NCI-H1436 (cell line): ENCODE results near the gene SSR1.
A peak's percentile ranks its signal among the peaks of the same experiment; 100 is the strongest.
"Not testable (repeated sequence)": the region's sequence is repeated elsewhere in the genome, so short reads cannot be mapped to it uniquely, and the experiment has no call there.

ENCODE experiments used
- DNase-seq: peaks from one replicate; lab custom pipeline; 2025; lab: John Stamatoyannopoulos, UW

The SSR1 gene

DNA sequence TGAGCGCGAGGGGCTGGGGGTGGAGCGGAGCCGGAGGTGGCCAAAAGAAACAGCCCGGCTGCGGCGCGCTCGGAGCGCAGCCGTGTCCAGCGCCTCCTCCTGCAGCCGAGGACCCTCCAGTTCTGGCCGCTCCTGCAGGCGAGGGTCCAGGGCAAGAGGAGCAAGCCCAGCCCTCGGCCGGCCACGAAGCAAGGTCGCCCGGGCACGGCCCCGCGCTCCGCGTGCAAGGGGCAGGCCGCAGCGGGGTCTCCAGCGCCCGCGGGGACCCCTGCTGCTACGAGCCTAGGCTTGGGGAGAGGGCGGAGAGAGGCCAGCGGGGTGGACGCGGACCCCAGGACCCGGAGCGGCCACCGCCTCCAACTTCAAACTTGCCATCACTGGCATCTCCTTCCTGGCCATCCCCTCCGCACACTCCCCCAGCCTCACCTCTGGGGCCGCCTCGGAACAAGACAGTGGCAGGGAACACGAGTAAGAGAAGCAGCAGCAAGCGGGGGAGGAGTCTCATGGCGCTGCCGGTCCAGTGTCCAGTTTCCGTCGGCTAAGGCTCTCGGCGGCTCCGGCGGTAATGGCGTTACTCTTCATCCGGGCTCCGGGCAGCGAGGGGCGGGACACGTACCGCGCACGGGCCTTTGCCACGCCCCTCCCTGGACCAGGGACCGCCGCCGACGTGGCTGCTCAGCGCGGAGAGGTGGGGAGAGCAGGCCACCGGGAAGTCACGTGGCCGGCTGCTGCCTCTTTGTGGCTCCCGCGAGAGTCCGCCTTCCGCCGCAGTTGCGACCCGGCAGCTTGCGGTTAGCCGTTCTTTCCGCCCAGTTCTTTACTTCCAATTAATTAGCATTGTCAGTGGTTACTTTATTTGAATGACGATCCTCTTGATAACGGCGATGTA is at the start of gene SSR1:
SSR1 (minus strand) TSS at position 584 of the 889 bp plus-strand sequence; CDS start at position 505, 79 bp downstream.
- DNase-seq, result peak; percentile 97

DNA sequence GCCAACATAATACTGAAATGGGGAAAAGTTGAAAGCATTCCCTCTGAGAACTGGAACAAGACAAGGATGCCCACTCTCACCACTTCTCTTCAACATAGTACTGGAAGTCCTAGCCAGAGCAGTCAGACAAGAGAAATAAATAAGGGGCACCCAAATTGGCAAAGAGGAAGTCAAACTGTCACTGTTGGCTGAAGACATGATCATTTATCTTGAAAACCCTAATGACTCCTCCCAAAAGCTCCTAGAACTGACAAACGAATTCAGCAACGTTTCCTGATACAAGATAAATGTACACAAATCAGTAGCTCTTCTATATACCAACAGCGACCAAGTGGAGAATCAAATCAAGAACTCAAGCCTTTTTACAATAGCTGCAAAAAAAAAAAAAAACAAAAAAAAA is 38.9 kb upstream of the SSR1 start:
- DNase-seq, result not testable (repeated sequence)

DNA sequence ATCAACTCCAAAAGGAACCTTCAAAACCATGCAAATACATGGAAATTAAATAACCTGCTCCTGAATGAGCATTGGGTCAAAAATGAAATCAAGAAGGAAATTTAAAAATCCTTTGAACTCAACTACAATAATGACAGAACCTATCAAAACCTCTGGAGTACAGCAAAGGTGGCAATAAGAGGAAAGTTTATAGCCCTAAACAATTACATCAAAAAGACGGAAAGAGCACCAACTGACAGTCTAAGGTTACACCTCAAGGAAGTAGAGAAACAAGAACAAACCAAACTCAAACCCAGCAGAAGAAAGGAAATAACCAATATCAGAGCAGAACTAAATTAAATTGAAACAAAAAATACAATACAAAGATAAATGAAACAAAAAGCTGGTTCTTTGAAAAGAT is 37.6 kb upstream of the SSR1 start:
- DNase-seq, result not testable (repeated sequence)

DNA sequence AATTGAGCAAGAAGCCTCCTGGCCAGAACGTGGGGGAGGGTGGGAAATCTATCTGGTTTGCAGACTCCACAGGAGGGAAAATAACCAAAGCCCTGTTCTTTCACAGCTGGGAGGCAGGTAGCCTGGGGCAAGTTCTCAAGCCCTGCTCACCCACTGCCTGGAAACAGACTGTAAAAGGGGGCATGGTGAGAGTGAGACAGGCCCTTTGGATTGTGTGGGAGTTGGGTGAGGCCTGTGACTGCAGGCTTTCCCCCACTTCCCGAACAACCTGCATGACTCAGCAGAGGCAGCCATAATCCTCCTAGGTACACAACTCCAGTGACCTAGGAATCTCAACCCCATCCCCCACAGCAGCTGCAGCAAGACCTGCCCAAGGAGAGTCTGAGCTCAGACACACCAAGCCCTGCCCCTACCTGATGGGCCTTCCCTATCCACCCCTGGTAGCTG is 34.6 kb upstream of the SSR1 start:
- not testable (repeated sequence) for DNase-seq

DNA sequence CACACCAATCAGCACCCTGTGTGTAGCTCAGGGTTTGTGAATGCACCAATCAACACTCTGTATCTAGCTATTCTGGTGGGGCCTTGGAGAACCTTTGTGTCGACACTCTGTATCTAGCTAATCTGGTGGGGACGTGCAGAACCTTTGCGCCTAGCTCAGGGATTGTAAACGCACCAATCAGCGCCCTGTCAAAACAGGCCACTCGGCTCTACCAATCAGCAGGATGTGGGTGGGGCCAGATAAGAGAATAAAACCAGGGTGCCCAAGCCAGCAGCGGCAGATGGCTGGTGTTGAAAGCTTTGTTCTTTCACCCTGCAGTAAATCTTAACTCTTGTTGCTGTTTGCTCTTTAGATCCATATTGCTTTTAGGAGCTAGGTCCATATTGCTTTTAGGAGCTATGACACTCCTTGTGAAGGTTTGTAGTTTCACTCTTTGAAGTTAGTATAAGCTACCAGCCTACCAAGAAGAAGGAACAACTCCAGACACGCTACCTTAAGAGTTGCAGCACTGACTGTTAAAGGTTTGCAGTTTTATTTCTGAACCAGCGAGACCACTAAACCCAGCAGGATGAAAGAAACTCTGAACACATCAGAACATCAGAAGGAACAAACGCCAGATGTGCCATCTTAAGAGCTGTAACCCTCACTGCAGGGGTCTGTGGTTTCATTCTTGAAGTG is 31.9 kb upstream of the SSR1 start:
- DNase-seq, result not testable (repeated sequence)

DNA sequence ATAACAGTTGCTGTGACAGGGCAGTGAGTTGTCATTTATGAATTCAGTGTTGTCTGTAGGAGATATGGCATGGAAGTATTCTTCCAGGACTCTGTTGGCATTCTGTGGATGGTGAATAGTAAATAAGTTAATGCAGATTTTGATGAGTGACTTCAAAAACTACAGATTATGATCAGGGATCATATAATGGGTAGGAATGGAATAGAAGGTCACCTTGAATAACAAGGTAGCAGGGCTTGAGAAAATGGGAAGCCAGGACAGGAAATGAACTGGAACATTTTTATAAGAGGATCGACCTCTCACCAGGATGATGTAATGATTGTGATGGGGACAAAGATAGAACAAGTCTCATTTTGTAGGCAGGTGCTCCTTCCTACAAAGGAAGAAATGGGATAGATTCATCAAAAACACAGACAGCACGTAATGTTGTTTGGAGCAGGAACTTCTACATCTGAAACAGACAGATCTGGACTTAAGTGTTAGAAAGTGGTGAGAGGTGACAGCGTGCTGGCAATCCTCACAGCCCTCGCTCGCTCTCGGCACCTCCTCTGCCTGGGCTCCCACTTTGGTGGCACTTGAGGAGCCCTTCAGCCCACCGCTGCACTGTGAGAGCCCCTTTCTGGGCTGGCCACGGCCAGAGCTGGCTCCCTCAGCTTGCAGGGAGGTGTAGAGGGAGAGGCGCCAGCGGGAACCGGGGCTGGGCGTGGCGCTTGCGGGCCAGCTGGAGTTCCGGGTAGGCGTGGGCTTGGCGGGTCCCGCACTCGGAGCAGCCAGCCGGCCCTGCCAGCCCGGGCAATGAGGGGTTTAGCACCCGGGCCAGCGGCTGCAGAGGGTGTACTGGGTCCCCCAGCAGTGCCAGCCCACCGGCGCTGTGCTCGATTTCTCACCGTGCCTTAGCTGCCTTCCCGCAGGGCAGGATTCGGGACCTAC is 30.8 kb upstream of the SSR1 start:
- no peak for DNase-seq

DNA sequence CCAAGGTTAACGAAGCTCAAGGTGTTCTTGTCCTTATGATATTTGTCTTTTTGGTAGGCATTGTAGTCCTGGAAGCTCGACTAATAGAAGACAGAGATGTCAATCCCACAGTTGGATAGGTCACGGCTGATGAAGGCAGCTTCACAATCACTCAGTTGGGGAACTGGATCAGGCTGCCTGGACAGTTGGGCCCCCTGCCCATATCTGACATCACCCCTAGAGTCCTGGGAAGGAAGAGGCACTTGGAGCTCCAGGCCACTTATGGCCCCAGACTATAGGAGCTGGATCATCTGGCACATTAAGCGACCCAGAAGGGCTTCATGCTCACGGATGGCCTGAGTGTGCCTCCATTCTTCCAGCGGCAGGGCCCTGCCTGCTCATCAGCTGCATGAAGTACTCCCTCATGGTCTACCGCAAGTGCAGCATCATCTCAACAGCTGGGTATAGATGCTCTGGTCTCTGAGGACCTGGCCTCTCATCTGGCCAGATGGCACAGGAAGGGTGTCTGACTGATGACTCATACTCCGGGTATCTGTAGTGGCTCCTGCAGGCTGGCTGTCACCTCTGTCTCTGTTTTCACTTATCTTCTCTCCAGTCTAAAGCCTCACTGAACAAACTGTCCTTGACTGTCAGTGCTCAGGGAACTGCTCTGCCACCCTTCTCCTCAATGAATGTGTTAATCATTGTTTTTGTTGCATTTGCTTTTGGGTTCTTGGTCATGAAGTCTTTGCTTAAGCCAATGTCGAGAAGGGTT is 29.2 kb upstream of the SSR1 start:
- no peak for DNase-seq

DNA sequence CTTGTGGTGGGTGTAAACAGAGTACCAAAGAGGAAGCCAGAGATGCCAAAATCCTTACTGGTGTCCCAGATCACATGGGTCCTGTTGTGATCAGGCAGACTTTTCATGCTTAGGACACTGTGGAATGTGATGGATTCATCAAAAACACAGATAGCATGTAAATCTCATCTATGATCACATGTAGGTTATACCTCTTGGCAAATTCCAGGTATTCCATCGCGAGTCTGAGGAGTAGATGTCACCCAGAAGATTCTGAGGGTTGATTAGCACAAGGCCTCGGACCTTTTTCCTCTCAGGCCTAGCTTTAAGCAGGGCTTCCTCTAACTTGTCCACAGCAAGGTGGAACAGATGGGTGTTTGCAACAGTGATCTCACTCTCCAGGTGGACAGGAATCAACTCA is 28.3 kb upstream of the SSR1 start:
- DNase-seq, result no peak

DNA sequence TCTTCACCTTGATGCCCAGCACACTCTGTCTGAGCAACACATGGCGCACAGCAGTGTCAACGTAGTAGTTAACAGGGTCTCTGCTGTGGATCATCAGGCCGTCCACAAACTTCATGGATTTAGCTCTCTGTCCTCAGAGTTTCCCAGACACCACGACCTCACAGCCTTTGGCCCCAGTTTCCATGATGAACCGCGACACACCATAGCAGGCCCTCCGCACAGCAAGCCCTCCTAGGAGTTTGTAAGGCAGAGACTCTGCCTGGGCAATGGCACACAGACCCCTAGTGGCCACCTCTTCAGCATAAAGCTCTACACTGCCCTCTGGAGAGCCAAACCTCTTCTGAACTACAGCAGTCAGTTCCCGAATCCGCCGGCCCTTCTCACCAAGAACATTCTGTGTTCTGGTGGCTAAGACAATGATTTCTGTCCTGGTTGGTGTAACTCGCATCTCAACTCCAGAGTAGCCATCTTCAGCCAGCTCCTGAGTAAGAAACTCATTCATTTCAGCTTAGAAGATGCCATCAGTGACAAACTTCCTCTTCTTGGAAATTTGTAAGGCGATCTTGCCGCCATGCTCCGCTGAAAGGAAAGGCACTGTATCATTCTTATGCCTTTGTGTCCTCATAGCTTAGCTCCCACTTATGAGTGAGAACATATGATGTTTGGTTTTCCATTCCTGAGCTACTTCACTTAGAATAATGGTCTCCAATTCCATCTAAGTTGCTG is 26.2 kb upstream of the SSR1 start:
- DNase-seq, result not testable (repeated sequence)

DNA sequence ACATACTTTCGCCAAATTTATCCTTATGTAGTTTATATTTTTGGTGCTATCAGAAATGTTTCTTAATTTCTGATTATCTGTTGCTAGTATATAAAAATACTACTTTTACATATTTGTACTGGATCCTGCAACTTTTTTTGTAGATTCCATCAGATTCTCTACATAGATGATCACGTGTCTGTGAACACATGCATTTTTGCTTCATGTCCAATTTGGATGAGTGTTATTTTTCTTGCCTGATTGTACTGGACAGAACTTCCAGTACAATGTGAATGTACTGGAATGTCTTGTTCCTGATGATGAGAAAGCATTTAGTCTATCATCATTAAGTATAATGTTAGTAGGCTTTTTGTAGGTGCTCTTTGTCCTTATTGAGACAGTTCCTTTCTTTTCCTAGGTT is 25.0 kb upstream of the SSR1 start:
- DNase-seq, result no peak

DNA sequence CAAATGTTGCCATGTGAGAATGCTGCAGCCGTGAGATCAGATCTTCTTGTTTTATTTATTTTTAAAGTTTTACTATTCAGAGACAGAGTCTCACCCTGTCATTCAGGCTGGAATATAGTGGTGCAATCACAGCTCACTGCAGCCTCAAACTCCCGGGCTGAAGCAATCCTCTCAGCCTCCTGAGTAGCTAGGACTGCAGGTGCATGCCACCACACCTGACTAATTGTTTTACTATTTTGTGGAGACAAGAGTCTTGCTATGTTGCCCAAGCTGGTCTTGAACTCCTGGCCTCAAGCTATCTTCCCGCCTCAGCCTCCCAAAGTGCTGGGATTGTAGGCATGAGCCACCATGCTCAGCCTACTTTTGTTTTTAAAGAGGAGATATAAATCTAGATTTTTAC is 22.5 kb upstream of the SSR1 start:
- no peak for DNase-seq

DNA sequence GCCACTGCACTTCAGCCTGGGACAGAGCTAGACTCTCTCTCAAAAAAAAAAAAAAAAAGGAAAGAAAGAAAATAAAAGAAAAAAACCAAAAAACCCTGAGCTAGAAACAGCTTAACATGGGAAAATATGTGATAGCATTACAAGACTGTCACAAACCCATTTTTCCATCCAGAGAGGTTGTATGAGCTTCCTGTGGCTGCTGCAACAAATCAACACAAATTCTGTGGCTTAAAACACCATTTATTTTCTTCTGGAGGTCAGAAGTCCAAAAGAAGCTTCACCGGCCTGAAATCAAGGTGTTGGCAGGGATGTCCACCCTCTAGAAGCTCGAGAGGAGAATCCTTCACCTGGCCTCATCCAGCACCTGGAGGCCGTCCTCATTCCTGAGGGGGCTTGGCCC is 21.7 kb upstream of the SSR1 start:
- DNase-seq, result no peak

DNA sequence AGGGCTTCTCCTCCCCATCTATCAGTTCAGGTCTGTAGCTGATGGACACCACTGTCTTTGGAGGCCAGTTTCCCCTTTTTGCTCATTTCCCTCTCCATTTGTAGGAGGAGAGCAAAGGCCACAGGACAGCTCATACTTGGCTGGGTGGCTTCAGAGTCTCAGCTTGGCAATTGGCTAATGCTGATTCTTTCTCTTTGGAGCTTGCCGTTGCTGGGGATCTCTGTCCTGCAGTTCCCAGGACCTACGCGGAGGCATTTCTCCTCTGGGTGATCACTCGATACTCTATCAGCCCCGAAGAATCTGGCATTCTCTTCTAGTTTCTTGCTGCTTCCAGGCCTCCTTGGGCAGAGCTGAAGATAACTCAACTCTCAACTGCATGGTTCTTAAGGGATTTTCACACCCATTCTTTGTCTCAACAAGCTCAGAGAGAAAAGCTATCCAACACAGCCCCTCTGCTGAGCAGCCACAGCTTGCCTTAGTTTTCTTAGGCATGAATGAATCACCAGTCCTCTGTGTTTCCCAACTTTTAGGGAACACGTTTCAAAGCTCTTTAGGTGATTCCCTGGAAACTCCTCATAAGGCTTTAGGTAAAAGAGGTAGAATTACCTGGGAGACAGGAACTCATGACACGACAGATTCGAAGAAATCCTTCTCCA is 19.2 kb upstream of the SSR1 start:
- no peak for DNase-seq

DNA sequence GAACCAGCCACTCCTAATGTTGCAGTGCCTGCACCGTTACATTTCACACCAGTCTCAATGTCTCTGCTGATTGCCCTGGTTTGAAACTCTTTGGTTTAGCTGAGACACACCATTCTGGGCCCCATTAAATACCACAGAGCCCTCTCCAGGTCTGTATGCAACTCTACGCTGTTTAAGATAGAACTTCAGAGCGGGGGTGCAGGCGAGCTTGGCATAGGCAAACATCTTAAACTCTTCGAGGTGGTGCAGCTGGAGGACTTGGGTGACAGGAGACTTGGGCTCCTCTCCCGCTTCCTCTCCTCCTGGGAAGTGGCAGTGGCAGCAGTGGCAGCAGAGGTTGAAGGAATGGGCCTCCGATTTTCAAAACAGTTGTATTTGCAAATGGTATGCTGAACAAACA is 18.5 kb upstream of the SSR1 start:
- no peak for DNase-seq

DNA sequence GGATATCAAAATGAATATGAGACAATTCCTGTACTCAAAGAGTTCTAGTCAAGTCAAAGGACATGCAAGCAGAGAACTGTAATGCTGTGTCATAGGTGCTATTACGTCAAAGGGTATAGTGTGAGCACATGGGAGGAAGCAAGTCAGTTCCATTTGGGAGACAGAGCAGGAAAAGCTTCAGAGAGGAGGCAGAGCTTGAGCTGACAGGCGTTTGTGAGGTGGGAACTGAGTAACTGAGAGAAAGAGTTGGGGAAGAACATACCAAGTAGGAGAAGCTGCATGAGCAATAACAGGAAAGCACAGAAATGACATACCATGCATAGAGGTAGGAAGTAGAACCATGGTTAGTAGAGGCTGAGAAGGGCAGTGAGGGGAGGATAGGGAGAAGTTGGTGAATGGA is 15.2 kb upstream of the SSR1 start:
- no peak for DNase-seq

DNA sequence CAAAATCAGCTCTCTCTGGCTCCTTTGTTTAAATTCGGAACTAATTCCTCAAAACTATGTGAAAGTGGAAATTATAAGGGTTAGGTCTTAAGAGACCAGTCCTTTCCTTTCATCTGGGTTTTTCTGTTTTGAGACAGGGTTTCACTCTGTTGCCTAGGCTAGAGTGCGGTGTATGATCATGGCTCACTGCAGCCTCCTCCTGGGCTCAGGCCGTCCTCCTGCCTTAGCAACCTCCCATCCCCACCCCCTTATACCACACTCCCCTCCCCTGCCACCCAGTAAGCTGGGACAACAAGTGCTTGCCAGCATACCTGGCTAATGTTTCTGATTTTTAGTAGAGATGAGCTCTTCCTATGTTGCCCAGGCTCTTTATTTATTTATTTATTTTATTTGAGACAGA is 12.8 kb upstream of the SSR1 start:
- DNase-seq, result no peak

DNA sequence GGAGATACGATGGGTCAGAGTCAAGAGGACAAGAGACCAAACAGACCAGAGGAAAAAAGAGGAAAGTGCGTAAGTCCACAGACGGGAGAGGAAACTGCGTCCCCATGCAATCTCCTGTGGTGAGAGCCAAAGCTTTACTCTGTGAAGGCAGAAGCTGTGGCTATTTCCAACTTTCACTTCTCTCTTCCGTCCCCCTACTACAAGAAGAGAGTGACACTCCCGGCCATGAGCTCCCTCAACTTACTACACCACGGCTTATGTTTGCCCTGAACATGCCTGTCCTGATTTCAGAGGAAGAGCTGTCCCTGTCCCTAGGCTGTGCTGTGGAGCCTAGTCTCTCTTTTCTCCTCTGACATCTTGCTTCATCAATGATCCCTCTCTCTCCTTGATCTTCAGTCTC is 11.5 kb upstream of the SSR1 start:
- DNase-seq, result no peak

DNA sequence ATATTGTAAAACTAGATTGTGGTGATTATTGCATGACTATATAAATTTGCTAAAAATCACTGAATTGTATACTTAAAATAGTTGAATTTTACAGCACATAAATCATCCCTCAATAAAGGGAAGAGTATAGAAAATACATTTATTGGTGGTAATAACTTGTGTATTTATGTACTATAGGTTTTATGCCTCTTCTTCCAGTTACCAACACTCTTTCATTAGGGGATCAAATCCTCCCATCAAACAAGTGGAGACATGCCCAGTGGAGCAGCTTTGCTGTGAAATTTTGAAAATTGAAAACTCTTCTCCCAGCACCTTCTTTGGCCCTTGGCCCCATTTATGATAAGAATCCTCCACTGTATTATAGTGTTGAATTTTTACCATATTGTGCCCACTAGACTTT is 10.1 kb upstream of the SSR1 start:
- no peak for DNase-seq

DNA sequence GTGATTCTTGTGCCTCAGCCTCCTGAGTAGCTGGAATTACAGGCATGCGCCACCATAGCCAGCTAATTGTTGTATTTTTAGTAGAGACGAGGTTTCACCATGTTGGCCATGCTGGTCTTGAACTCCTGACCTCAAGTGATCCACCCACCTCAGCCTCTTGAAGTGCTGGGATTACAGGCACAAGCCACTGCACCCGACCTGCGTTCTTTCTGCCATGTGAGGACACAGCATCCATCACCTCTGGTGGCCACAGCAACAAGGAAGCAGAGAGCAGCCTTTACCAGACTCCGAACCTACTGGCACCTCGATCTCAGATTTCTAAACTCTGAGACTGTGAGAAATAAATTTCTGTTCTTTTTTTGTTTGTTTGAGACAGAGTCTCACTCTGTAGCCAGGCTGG is 8.9 kb upstream of the SSR1 start:
- DNase-seq, result not testable (repeated sequence)

DNA sequence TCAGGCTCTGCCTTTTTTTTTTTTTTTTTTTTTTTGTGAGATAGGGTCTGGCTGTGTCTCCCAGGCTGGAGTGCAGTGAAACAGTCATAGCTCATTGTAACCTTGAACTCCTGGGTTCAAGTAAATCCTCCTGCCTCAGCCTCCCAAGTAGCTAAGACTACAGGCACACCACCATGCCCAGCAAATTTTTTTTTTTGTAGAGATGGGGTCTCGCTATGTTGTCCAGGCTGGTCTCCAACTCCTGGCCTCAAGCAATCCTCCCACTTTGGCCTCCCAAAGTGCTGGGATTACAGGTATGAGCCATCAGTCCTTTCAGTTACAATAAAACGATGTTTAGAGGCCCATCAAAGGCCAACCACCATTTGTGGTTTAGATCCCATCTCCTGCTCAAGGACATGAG is 6.4 kb upstream of the SSR1 start:
- not testable (repeated sequence) for DNase-seq
